HepG2 (cell line): ENCODE data around the gene NAP1L4. TPM values are rescaled to one million over a fixed set of nuclear protein-coding genes. Genes with fewer than 3 reads are reported as not detected.
A peak's percentile ranks its signal among the peaks of the same experiment; 100 is the strongest.

ENCODE experiments used
- HHEX ChIP-seq: IDR thresholded peaks from 2 replicates; pipeline ENCODE4 v1.6.1; 2016; ENCODE audit warnings: control low read depth
- KDM1A ChIP-seq: IDR thresholded peaks from 2 replicates; pipeline ENCODE4 v1.6.1; 2016; ENCODE audit warnings: missing compliant biosample characterization
- MBNL3 ChIP-seq: fragments of 250-450 bp; sonication (Bioruptor Pico); conservative IDR thresholded peaks from 2 replicates; pipeline ENCODE4 v1.8.0; 2022; ENCODE audit warnings: mild to moderate bottlenecking, inconsistent platforms
- NFE2L1 ChIP-seq: sonication (generic); formaldehyde crosslinking; IDR thresholded peaks from 2 replicates; pipeline ENCODE4 v1.4.0; 2020; ENCODE audit warnings: missing genetic modification reagents, mild to moderate bottlenecking, borderline replicate concordance
- PATZ1 ChIP-seq: sonication (generic); formaldehyde crosslinking; IDR thresholded peaks from 2 replicates; pipeline ENCODE4 v1.4.0; 2020; ENCODE audit warnings: missing genetic modification reagents
- SAP130 ChIP-seq: IDR thresholded peaks from 2 replicates; pipeline ENCODE4 v1.6.1; 2016; ENCODE audit warnings: low read depth
- SMAD9 ChIP-seq: sonication (generic); formaldehyde crosslinking; IDR thresholded peaks from 2 replicates; pipeline ENCODE4 v1.5.1; 2020; ENCODE audit warnings: mild to moderate bottlenecking, missing genetic modification reagents
- TAF1 ChIP-seq: sonication (generic); formaldehyde crosslinking; IDR thresholded peaks from 2 replicates; pipeline ENCODE4 v1.4.0; 2020; ENCODE audit warnings: missing genetic modification reagents
- U2AF2 ChIP-seq: fragments of 200-400 bp; formaldehyde crosslinking; IDR thresholded peaks from 2 replicates; pipeline ENCODE4 v1.6.1; 2017; ENCODE audit warnings: low read depth, mild to moderate bottlenecking, low read length
- ZIK1 ChIP-seq: sonication (generic); formaldehyde crosslinking; IDR thresholded peaks from 2 replicates; pipeline ENCODE4 v1.5.0; 2020; ENCODE audit warnings: mild to moderate bottlenecking, low read depth, missing genetic modification reagents, borderline replicate concordance
- ZNF281 ChIP-seq: sonication (generic); formaldehyde crosslinking; IDR thresholded peaks from 2 replicates; pipeline ENCODE4 v1.4.0; 2020; ENCODE audit warnings: missing genetic modification reagents, borderline replicate concordance
- polyA plus RNA-seq, 8 experiments: library from polyadenylated mRNA; depleted of rRNA in 3 of 8; stranded (reverse) in 7 of 8; unstranded in 1 of 8; fragments of >200 nt; fragmentation: Illumina TruSeq in 4 of 8; extraction: Trizol in 4 of 8; gene quantifications; 2 replicates each; pipeline versions ENCODE4 v1.2.1 to v1.2.3, GENCODE V29; 2011 to 2016; ENCODE audit warnings: low read depth in 4 of 8, missing spikeins in 1 of 8, mixed read lengths in 1 of 8; ENCODE audit not compliant: insufficient read depth in 1 of 8
- total RNA-seq, 5 experiments: library from RNA; depleted of rRNA; stranded (reverse); fragments of >200 nt; fragmentation: Illumina TruSeq; extraction: Trizol; gene quantifications; 2 replicates each; pipeline ENCODE4 v1.2.3, GENCODE V29; 2016; ENCODE audit warnings: low read depth in 1 of 5
- TF ChIP-seq, protein P1 (sequence below): sonication (generic); formaldehyde crosslinking; IDR thresholded peaks from 2 replicates; pipeline ENCODE4 v1.9.0; 2021; ENCODE audit warnings: mild to moderate bottlenecking, missing genetic modification reagents
- TF ChIP-seq, protein P2 (sequence below): sonication (generic); formaldehyde crosslinking; conservative IDR thresholded peaks from 2 replicates; pipeline ENCODE4 v1.8.0; 2022; ENCODE audit warnings: low read depth, missing genetic modification reagents

NAP1L4 gene
- total and polyA plus RNA-seq, 2 of the 13 experiments (the other 11 are each of a cell fraction or from before 2014, with no cell fraction given): 64.0 to 186 TPM

- TF ChIP-seq, protein P1, sequence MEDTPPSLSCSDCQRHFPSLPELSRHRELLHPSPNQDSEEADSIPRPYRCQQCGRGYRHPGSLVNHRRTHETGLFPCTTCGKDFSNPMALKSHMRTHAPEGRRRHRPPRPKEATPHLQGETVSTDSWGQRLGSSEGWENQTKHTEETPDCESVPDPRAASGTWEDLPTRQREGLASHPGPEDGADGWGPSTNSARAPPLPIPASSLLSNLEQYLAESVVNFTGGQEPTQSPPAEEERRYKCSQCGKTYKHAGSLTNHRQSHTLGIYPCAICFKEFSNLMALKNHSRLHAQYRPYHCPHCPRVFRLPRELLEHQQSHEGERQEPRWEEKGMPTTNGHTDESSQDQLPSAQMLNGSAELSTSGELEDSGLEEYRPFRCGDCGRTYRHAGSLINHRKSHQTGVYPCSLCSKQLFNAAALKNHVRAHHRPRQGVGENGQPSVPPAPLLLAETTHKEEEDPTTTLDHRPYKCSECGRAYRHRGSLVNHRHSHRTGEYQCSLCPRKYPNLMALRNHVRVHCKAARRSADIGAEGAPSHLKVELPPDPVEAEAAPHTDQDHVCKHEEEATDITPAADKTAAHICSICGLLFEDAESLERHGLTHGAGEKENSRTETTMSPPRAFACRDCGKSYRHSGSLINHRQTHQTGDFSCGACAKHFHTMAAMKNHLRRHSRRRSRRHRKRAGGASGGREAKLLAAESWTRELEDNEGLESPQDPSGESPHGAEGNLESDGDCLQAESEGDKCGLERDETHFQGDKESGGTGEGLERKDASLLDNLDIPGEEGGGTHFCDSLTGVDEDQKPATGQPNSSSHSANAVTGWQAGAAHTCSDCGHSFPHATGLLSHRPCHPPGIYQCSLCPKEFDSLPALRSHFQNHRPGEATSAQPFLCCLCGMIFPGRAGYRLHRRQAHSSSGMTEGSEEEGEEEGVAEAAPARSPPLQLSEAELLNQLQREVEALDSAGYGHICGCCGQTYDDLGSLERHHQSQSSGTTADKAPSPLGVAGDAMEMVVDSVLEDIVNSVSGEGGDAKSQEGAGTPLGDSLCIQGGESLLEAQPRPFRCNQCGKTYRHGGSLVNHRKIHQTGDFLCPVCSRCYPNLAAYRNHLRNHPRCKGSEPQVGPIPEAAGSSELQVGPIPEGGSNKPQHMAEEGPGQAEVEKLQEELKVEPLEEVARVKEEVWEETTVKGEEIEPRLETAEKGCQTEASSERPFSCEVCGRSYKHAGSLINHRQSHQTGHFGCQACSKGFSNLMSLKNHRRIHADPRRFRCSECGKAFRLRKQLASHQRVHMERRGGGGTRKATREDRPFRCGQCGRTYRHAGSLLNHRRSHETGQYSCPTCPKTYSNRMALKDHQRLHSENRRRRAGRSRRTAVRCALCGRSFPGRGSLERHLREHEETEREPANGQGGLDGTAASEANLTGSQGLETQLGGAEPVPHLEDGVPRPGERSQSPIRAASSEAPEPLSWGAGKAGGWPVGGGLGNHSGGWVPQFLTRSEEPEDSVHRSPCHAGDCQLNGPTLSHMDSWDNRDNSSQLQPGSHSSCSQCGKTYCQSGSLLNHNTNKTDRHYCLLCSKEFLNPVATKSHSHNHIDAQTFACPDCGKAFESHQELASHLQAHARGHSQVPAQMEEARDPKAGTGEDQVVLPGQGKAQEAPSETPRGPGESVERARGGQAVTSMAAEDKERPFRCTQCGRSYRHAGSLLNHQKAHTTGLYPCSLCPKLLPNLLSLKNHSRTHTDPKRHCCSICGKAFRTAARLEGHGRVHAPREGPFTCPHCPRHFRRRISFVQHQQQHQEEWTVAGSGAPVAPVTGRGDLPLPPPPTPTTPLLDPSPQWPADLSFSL (CRISPR knock-in tag): no peak
- TF ChIP-seq U2AF2 (no peak), ZIK1 (CRISPR knock-in tag) (no peak), HHEX (no peak), SMAD9 (CRISPR knock-in tag) (no peak), KDM1A (CRISPR knock-in tag) (no peak), SAP130 (CRISPR knock-in tag) (peak; percentile 29; the same call in 1 of the 2 replicates), ZNF281 (CRISPR knock-in tag) (no peak), TAF1 (CRISPR knock-in tag) (no peak), MBNL3 (CRISPR knock-in tag) (no peak), PATZ1 (CRISPR knock-in tag) (peak; percentile 77), NFE2L1 (CRISPR knock-in tag) (no peak)
- TF ChIP-seq, protein P2, sequence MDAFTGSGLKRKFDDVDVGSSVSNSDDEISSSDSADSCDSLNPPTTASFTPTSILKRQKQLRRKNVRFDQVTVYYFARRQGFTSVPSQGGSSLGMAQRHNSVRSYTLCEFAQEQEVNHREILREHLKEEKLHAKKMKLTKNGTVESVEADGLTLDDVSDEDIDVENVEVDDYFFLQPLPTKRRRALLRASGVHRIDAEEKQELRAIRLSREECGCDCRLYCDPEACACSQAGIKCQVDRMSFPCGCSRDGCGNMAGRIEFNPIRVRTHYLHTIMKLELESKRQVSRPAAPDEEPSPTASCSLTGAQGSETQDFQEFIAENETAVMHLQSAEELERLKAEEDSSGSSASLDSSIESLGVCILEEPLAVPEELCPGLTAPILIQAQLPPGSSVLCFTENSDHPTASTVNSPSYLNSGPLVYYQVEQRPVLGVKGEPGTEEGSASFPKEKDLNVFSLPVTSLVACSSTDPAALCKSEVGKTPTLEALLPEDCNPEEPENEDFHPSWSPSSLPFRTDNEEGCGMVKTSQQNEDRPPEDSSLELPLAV (CRISPR knock-in tag): no peak
Measured at GRCh38 chr11:2912498-2912897, 79.6 kb downstream of the NAP1L4 start (continued).
